ENCODE measurements around the gene HPN.
"Not testable (repeated sequence)": the region's sequence is repeated elsewhere in the genome, so short reads cannot be mapped to it uniquely, and the experiment has no call there.

HPN gene

DNA sequence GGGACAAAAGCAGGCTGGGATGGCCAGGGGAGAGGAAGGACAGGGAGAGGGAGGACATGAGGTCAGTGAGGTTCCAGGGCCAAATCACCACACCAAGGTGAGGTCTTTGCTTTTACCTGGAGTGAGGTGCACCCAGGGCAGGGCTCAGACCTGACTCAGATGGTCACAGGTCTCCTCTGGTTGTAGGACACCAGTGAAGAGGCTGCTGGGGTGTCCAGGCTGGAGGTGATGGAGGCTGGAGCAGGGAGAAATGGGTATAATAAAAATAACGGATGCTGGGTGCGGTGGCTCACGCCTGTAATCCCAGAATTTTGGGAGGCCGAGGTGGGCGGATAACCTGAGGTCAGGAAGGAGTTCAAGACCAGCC lies 34.5 kb upstream of the HPN start:
- no peak overlapping the region for H2BK120ac ChIP-seq (ENCODE audit: insufficient read depth, low read length, poor library complexity)
- no peak overlapping the region for H2BK12ac ChIP-seq (ENCODE audit: low read length)
- H3K4me3 ChIP-seq (ENCODE audit: low read depth, low read length), result no peak overlapping the region
- no peak overlapping the region for H2BK5ac ChIP-seq (ENCODE audit: low read depth, low read length, poor library complexity)
- H3K9me3 ChIP-seq (ENCODE audit: insufficient read depth, low read depth, low read length), result peaks cover 1% of the 10 kb centered on the region
- H3K9ac ChIP-seq (ENCODE audit: low read length), result no peak overlapping the region
- H3K4me1 ChIP-seq (ENCODE audit: control insufficient read depth in 1 of 2, insufficient read depth in 2 of 2, low read length in 2 of 2), result peaks cover 7% of the 10 kb centered on the region in 2 experiments
- H3K79me2 ChIP-seq (ENCODE audit: control insufficient read depth, insufficient read depth, low read length, poor library complexity), result no peaks in the 10 kb centered on the region
- no peak overlapping the region for H3K27ac ChIP-seq (ENCODE audit: low read depth, low read length)
- no peak overlapping the region for H3K4ac ChIP-seq (ENCODE audit: low read depth, low read length)
- H3K23ac ChIP-seq (ENCODE audit: low read length), result no peak overlapping the region
- H2AK5ac ChIP-seq (ENCODE audit: low read length), result no peak overlapping the region
- H3K27me3 ChIP-seq (ENCODE audit: insufficient read depth, low read length), result no peaks in the 10 kb centered on the region
- peak overlapping the region; percentile 11 for H3K18ac ChIP-seq (ENCODE audit: low read length)
- H2AFZ ChIP-seq (ENCODE audit: insufficient read depth, low read length, poor library complexity), result no peak overlapping the region
- no CpG with 5 or more reads among the region's 5 CpGs for WGBS (ENCODE audit: extremely low coverage, insufficient coverage, insufficient read length)
- no peak overlapping the region for H3K4me2 ChIP-seq (ENCODE audit: low read length)
- DNase-seq, result no peak
- H4K12ac ChIP-seq (ENCODE audit: low read depth, low read length), result no peak overlapping the region
- H4K8ac ChIP-seq (ENCODE audit: low read depth, low read length), result no peak overlapping the region
- no peak overlapping the region for H3K14ac ChIP-seq (ENCODE audit: low read length)
- no peaks in the 10 kb centered on the region for H3K79me1 ChIP-seq (ENCODE audit: low read length)
- H4K91ac ChIP-seq (ENCODE audit: low read depth, low read length), result no peak overlapping the region
- peaks cover 47 to 53% of the 10 kb centered on the region in 2 experiments for H3K36me3 ChIP-seq (ENCODE audit: control insufficient read depth in 1 of 2, insufficient read depth in 2 of 2, low read length in 2 of 2)

DNA sequence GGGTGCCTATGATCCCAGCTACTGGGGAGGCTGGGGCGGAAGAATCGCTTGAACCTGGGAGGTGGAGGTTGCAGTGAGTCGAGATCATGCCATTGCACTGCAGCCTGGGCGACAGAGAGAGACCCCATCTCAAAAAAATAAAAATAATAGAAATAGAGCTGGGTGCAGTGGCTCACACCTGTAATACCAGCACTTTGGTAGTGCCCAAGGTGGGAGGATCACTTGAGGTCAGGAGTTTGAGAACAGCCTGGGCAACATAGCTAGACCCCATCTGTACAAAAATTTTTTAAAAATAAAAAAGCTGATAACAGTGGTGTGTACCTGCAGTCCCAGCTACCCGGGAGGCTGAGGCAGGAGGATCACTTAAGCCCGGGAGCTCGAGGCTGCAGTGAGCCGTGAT lies 34.1 kb upstream of the HPN start:
- H4K8ac ChIP-seq (ENCODE audit: low read depth, low read length); H3K4me3 ChIP-seq (ENCODE audit: low read depth, low read length); H3K4me2 ChIP-seq (ENCODE audit: low read length); H3K9ac ChIP-seq (ENCODE audit: low read length); H3K79me1 ChIP-seq (ENCODE audit: low read length); H3K9me3 ChIP-seq (ENCODE audit: insufficient read depth, low read depth, low read length); H2BK12ac ChIP-seq (ENCODE audit: low read length); DNase-seq; H2BK120ac ChIP-seq (ENCODE audit: insufficient read depth, low read length, poor library complexity); H4K12ac ChIP-seq (ENCODE audit: low read depth, low read length); H3K27ac ChIP-seq (ENCODE audit: low read depth, low read length); H3K4ac ChIP-seq (ENCODE audit: low read depth, low read length); H3K18ac ChIP-seq (ENCODE audit: low read length); H3K79me2 ChIP-seq (ENCODE audit: control insufficient read depth, insufficient read depth, low read length, poor library complexity); H4K91ac ChIP-seq (ENCODE audit: low read depth, low read length); H2AK5ac ChIP-seq (ENCODE audit: low read length); H3K27me3 ChIP-seq (ENCODE audit: insufficient read depth, low read length); H3K14ac ChIP-seq (ENCODE audit: low read length); H3K4me1 ChIP-seq (ENCODE audit: control insufficient read depth in 1 of 2, insufficient read depth in 2 of 2, low read length in 2 of 2); H3K23ac ChIP-seq (ENCODE audit: low read length); H2AFZ ChIP-seq (ENCODE audit: insufficient read depth, low read length, poor library complexity); H2BK5ac ChIP-seq (ENCODE audit: low read depth, low read length, poor library complexity): not testable (repeated sequence)
- no CpG with 5 or more reads among the region's 8 CpGs for WGBS (ENCODE audit: extremely low coverage, insufficient coverage, insufficient read length)
- peaks cover 51 to 55% of the 10 kb centered on the region in 2 experiments for H3K36me3 ChIP-seq (ENCODE audit: control insufficient read depth in 1 of 2, insufficient read depth in 2 of 2, low read length in 2 of 2)

DNA sequence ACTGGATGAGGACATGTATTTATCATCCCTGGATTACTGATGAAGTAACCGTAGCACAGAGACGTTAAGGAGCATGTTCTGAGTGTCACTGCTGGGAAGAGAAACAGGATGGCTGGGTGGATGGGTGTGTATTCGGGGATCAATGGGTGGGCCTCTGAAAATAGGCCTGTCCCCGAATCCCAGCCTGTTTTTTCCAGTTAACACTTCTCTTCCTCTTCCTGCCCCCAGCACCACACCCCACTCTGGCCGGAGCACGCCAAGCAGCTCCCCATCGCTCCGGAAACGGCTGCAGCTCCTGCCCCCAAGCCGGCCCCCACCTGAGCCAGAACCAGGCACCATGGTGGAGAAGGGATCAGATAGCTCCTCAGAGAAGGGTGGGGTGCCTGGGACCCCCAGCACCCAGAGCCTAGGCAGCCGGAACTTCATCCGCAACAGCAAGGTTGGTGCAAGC lies 32.6 kb upstream of the HPN start:
- Histone ChIP-seq H4K12ac (ENCODE audit: low read depth, low read length) (no peak overlapping the region), H3K9me3 (ENCODE audit: insufficient read depth, low read depth, low read length) (peaks cover 1% of the 10 kb centered on the region), H2BK12ac (ENCODE audit: low read length) (no peak overlapping the region), H2BK5ac (ENCODE audit: low read depth, low read length, poor library complexity) (no peak overlapping the region), H3K36me3 (ENCODE audit: control insufficient read depth in 1 of 2, insufficient read depth in 2 of 2, low read length in 2 of 2) (peaks cover 58 to 60% of the 10 kb centered on the region in 2 experiments), H3K14ac (ENCODE audit: low read length) (no peak overlapping the region), H2AFZ (ENCODE audit: insufficient read depth, low read length, poor library complexity) (no peak overlapping the region), H3K79me2 (ENCODE audit: control insufficient read depth, insufficient read depth, low read length, poor library complexity) (no peaks in the 10 kb centered on the region), H4K91ac (ENCODE audit: low read depth, low read length) (no peak overlapping the region), H3K18ac (ENCODE audit: low read length) (peak overlapping the region; percentile 6), H3K4ac (ENCODE audit: low read depth, low read length) (no peak overlapping the region), H3K27ac (ENCODE audit: low read depth, low read length) (no peak overlapping the region), H3K4me2 (ENCODE audit: low read length) (no peak overlapping the region), H2BK120ac (ENCODE audit: insufficient read depth, low read length, poor library complexity) (no peak overlapping the region), H4K8ac (ENCODE audit: low read depth, low read length) (no peak overlapping the region), H3K4me1 (ENCODE audit: control insufficient read depth in 1 of 2, insufficient read depth in 2 of 2, low read length in 2 of 2) (no peaks in the 10 kb centered on the region), H3K9ac (ENCODE audit: low read length) (no peak overlapping the region), H3K23ac (ENCODE audit: low read length) (no peak overlapping the region), H3K79me1 (ENCODE audit: low read length) (no peaks in the 10 kb centered on the region), H3K4me3 (ENCODE audit: low read depth, low read length) (no peak overlapping the region), H3K27me3 (ENCODE audit: insufficient read depth, low read length) (no peaks in the 10 kb centered on the region), H2AK5ac (ENCODE audit: low read length) (no peak overlapping the region)
- WGBS (ENCODE audit: extremely low coverage, insufficient coverage, insufficient read length), result no CpG with 5 or more reads among the region's 12 CpGs
- DNase-seq, result no peak

DNA sequence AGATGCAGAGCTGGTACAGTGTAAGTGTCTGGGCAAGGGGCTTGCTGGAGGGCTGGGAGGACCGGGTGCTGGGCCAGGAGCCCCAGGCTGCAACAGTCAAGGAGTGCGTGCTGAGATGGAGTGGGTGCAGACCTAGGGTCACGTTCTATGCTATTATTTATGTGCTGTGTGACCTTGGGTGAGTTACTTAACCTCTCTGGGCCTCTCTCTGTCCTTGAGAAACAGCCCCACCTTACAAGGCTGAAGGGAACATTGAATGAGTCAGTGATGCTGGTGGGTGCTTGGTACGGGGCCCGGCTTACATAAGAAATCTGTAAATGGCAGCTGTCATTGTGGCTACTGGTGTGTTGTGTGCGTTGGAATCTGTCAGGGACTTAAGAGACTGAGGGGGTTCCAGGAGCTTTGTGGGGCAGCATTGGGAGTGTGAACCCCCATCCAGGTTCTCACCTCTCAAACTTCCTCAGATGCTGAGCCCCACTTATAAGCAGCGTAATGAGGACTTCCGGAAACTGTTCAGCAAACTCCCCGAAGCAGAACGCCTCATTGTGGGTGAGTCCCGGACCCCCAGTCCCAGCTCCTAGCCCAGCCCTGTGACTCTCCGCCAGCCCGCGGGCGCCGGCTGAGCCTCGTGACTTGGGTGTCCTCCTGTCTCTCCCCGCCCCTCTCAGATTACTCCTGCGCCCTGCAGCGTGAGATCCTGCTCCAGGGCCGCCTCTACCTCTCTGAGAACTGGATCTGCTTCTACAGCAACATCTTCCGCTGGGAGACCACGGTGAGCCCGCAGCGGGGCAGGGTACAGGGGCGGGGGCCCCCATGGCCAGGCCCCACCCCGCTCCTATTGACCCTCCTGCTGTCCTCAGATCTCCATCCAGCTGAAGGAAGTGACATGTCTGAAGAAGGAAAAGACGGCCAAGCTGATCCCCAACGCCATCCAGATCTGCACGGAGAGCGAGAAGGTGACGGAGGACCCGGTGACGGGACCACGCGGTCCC lies 31.8 kb upstream of the HPN start:
- no peak overlapping the region for H3K27ac ChIP-seq (ENCODE audit: low read depth, low read length)
- H3K4me3 ChIP-seq (ENCODE audit: low read depth, low read length), result no peak overlapping the region
- H3K9ac ChIP-seq (ENCODE audit: low read length), result no peak overlapping the region

More for the DNA sequence above, 31.8 kb upstream of the HPN start:
- Histone ChIP-seq H2BK120ac (ENCODE audit: insufficient read depth, low read length, poor library complexity) (no peak overlapping the region), H3K36me3 (ENCODE audit: control insufficient read depth in 1 of 2, insufficient read depth in 2 of 2, low read length in 2 of 2) (peaks cover 58 to 66% of the 10 kb centered on the region in 2 experiments), H3K4ac (ENCODE audit: low read depth, low read length) (no peak overlapping the region), H2BK5ac (ENCODE audit: low read depth, low read length, poor library complexity) (no peak overlapping the region), H3K4me1 (ENCODE audit: control insufficient read depth in 1 of 2, insufficient read depth in 2 of 2, low read length in 2 of 2) (no peaks in the 10 kb centered on the region), H3K27me3 (ENCODE audit: insufficient read depth, low read length) (no peaks in the 10 kb centered on the region), H3K4me2 (ENCODE audit: low read length) (no peak overlapping the region), H2AFZ (ENCODE audit: insufficient read depth, low read length, poor library complexity) (no peak overlapping the region), H3K18ac (ENCODE audit: low read length) (no peak overlapping the region), H2BK12ac (ENCODE audit: low read length) (no peak overlapping the region), H3K79me1 (ENCODE audit: low read length) (no peaks in the 10 kb centered on the region), H4K91ac (ENCODE audit: low read depth, low read length) (no peak overlapping the region), H3K23ac (ENCODE audit: low read length) (no peak overlapping the region), H4K8ac (ENCODE audit: low read depth, low read length) (no peak overlapping the region), H4K12ac (ENCODE audit: low read depth, low read length) (no peak overlapping the region), H3K79me2 (ENCODE audit: control insufficient read depth, insufficient read depth, low read length, poor library complexity) (no peaks in the 10 kb centered on the region), H3K14ac (ENCODE audit: low read length) (no peak overlapping the region), H2AK5ac (ENCODE audit: low read length) (no peak overlapping the region), H3K9me3 (ENCODE audit: insufficient read depth, low read depth, low read length) (peaks cover 1% of the 10 kb centered on the region)
- peak in 1 of 2 donors; percentile 34 for DNase-seq
- WGBS (ENCODE audit: extremely low coverage, insufficient coverage, insufficient read length), result no CpG with 5 or more reads among the region's 36 CpGs
